Measurements from ENCODE around the gene TRIM59. TPM values are rescaled to one million over a fixed set of nuclear protein-coding genes. Genes with fewer than 3 reads are reported as not detected.
A peak's percentile ranks its signal among the peaks of the same experiment; 100 is the strongest.

The TRIM59 gene
- total RNA-seq, 1 donor from 2014 or later: 11.0 TPM

Small RNA genes within 50 kb of the gene (small RNA-seq; reads per million reads assigned to genes)
- 54.7 reads per million, percentile 98 among the genes with 10 or more reads in this experiment for gene MIR15B
- 8.5 reads per million, percentile 95 among the genes with 10 or more reads in this experiment for gene MIR16-2
- not detected for gene RNU7-136P

Other genes with a start within 250 kb of the TRIM59 start
- 7.7 TPM for gene C3orf80, start 224.4 kb downstream of the TRIM59 start, total RNA-seq
- 42.4 TPM for gene IFT80, start 50.6 kb downstream of the TRIM59 start, total RNA-seq
- gene SMC4, start 50.1 kb downstream of the TRIM59 start, total RNA-seq: 24.9 TPM
- 36.3 TPM for gene KPNA4, start 115.8 kb upstream of the TRIM59 start, total RNA-seq
- gene ARL14, start 227.4 kb upstream of the TRIM59 start, total RNA-seq: not detected